Measurements from ENCODE around the gene VDR.

Gene VDR

GRCh38 chr12:47833591-47834012 lies 71.2 kb downstream of the VDR start (continued):
- TF ChIP-seq ZC3H10 (CRISPR knock-in tag; IDR thresholded peaks at IDR 0.05), result no peak
- no peak for TF ChIP-seq ZFP3 (CRISPR knock-in tag; IDR thresholded peaks at IDR 0.05)
- no peak for TF ChIP-seq ZNF8 (CRISPR knock-in tag; IDR thresholded peaks at IDR 0.05)
- no peak for TF ChIP-seq TCF4 (CRISPR knock-in tag; IDR thresholded peaks at IDR 0.05; ENCODE audit: borderline replicate concordance)
- TF ChIP-seq, protein P1, sequence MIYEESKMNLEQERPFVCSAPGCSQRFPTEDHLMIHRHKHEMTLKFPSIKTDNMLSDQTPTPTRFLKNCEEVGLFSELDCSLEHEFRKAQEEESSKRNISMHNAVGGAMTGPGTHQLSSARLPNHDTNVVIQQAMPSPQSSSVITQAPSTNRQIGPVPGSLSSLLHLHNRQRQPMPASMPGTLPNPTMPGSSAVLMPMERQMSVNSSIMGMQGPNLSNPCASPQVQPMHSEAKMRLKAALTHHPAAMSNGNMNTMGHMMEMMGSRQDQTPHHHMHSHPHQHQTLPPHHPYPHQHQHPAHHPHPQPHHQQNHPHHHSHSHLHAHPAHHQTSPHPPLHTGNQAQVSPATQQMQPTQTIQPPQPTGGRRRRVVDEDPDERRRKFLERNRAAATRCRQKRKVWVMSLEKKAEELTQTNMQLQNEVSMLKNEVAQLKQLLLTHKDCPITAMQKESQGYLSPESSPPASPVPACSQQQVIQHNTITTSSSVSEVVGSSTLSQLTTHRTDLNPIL (CRISPR knock-in tag; IDR thresholded peaks at IDR 0.05; ENCODE audit: low read depth), result no peak
- TF ChIP-seq BACH2 (CRISPR knock-in tag; IDR thresholded peaks at IDR 0.05; ENCODE audit: borderline replicate concordance), result no peak

DNA sequence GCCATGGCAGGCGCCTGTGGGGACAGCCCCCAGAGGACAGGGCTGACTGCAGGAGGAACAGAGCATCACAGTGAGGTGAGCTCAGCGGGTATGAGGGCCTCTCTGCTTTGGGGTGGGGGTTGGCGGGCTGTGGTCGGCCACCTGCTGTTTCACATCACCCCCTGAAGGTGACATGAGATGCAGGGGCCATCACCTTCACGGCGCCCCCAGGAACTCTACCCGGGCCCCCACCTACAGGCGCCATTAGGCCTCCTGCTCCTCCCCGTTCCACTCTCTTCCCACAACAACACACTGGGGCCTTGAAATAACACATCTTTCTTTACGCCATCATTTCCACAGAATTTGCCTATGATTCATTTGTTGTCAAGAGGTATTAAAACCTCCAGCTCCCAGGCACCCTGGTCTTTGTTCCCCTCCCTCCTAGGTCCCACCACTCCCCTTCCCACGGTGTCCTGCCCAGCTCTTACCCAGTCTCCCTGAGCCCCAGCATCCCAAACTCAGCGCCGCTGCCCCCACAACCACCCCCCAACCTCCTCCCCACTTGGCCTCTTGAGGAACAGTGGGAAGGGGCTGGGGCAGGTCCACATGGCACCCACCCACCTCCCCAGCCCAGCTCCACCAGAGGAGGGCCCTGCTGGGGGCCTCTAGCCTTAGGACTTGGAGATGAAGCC lies 72.4 kb downstream of the VDR start:
- ATAC-seq, result no peak
- no peak for TF ChIP-seq ZNF70 (CRISPR knock-in tag; IDR thresholded peaks at IDR 0.05)
- no peak for TF ChIP-seq GLIS3 (CRISPR knock-in tag; IDR thresholded peaks at IDR 0.05)
- TF ChIP-seq PATZ1 (CRISPR knock-in tag; IDR thresholded peaks at IDR 0.05; ENCODE audit: borderline replicate concordance), result no peak
- no peak for TF ChIP-seq TSHZ2 (CRISPR knock-in tag; IDR thresholded peaks at IDR 0.05)
- TF ChIP-seq CSDC2 (CRISPR knock-in tag; IDR thresholded peaks at IDR 0.05), result no peak
- TF ChIP-seq TOX (CRISPR knock-in tag; IDR thresholded peaks at IDR 0.05; ENCODE audit: borderline replicate concordance), result no peak
- TF ChIP-seq ZC3H10 (CRISPR knock-in tag; IDR thresholded peaks at IDR 0.05), result no peak
- no peak for TF ChIP-seq RARB (CRISPR knock-in tag; IDR thresholded peaks at IDR 0.05)
- TF ChIP-seq ZNF8 (CRISPR knock-in tag; IDR thresholded peaks at IDR 0.05), result no peak
- no peak for TF ChIP-seq ESRRG (CRISPR knock-in tag; IDR thresholded peaks at IDR 0.05)
- no peak for TF ChIP-seq ZFP30 (CRISPR knock-in tag; IDR thresholded peaks at IDR 0.05)

GRCh38 chr12:47829584-47829983 lies 75.2 kb downstream of the VDR start:
- TF ChIP-seq ISL1 (CRISPR knock-in tag; IDR thresholded peaks at IDR 0.05), result no peak
- no peak for TF ChIP-seq GLIS3 (CRISPR knock-in tag; IDR thresholded peaks at IDR 0.05)
- TF ChIP-seq ZFP30 (CRISPR knock-in tag; IDR thresholded peaks at IDR 0.05), result no peak
- TF ChIP-seq TSHZ2 (CRISPR knock-in tag; IDR thresholded peaks at IDR 0.05), result no peak
- no peak for TF ChIP-seq ZNF565 (CRISPR knock-in tag; conservative IDR thresholded peaks at IDR 0.05; ENCODE audit: low read depth)
- TF ChIP-seq ZFP3 (CRISPR knock-in tag; IDR thresholded peaks at IDR 0.05), result no peak
- no peak for TF ChIP-seq PPARA (CRISPR knock-in tag; IDR thresholded peaks at IDR 0.05; ENCODE audit: borderline replicate concordance)
- TF ChIP-seq ARNTL (CRISPR knock-in tag; IDR thresholded peaks at IDR 0.05; ENCODE audit: borderline replicate concordance, low read depth), result no peak
- TF ChIP-seq PATZ1 (CRISPR knock-in tag; IDR thresholded peaks at IDR 0.05; ENCODE audit: borderline replicate concordance), result no peak
- TF ChIP-seq CSDC2 (CRISPR knock-in tag; IDR thresholded peaks at IDR 0.05), result no peak
- TF ChIP-seq ZNF70 (CRISPR knock-in tag; IDR thresholded peaks at IDR 0.05), result no peak
- no peak for TF ChIP-seq ZC3H10 (CRISPR knock-in tag; IDR thresholded peaks at IDR 0.05)
- no peak for TF ChIP-seq TOX (CRISPR knock-in tag; IDR thresholded peaks at IDR 0.05; ENCODE audit: borderline replicate concordance)
- TF ChIP-seq, protein P2, sequence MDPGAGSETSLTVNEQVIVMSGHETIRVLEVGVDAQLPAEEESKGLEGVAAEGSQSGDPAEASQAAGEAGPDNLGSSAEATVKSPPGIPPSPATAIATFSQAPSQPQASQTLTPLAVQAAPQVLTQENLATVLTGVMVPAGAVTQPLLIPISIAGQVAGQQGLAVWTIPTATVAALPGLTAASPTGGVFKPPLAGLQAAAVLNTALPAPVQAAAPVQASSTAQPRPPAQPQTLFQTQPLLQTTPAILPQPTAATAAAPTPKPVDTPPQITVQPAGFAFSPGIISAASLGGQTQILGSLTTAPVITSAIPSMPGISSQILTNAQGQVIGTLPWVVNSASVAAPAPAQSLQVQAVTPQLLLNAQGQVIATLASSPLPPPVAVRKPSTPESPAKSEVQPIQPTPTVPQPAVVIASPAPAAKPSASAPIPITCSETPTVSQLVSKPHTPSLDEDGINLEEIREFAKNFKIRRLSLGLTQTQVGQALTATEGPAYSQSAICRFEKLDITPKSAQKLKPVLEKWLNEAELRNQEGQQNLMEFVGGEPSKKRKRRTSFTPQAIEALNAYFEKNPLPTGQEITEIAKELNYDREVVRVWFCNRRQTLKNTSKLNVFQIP (CRISPR knock-in tag; IDR thresholded peaks at IDR 0.05; ENCODE audit: borderline replicate concordance, low read depth), result no peak
- TF ChIP-seq, protein P1 (CRISPR knock-in tag; IDR thresholded peaks at IDR 0.05; ENCODE audit: low read depth), result no peak
- no peak for ATAC-seq
